Ascending aorta (tissue), 2 donors: ENCODE measurements around the gene PROSER3. TPM values are rescaled to one million over a fixed set of nuclear protein-coding genes. Genes with fewer than 3 reads are reported as not detected.

Source experiments
- DNase-seq, 2 donors: peaks; one replicate each; pipeline ENCODE4 v3.0.0-alpha.2; 2019; ENCODE audit warnings: low spot score in 2 of 2
- H3K27ac ChIP-seq, 2 donors: fragments of 200-600 bp; sonication (generic); one replicate each; pipeline ENCODE4 v1.5.1; 2016 to 2017; ENCODE audit warnings: mild to moderate bottlenecking in 1 of 2
- H3K27me3 ChIP-seq: fragments of 200-600 bp; sonication (generic); one replicate; pipeline ENCODE4 v1.5.1; 2017
- H3K36me3 ChIP-seq, 2 donors: fragments of 200-600 bp; sonication (generic); one replicate each; pipeline ENCODE4 v1.5.1; 2016
- H3K4me1 ChIP-seq, 2 donors: fragments of 200-600 bp; sonication (generic); one replicate each; pipeline ENCODE4 v1.5.1; 2016 to 2017; ENCODE audit warnings: mild to moderate bottlenecking in 1 of 2
- H3K4me3 ChIP-seq, 2 donors: fragments of 200-600 bp; sonication (generic); one replicate each; pipeline ENCODE4 v1.5.1; 2016 to 2017; ENCODE audit warnings: mild to moderate bottlenecking in 1 of 2
- H3K9me3 ChIP-seq, 2 donors: fragments of 200-600 bp; sonication (generic); one replicate each; pipeline ENCODE4 v1.5.1; 2016
- intact Hi-C: fragments of 100-400 bp; cut with DNase I; formaldehyde crosslinking; loops from one replicate; pipeline ENCODE4 v1.15.1; 2023
- total RNA-seq: library from RNA; depleted of rRNA; stranded (reverse); fragments of >200 nt; gene quantifications from one replicate; pipeline ENCODE4 v1.1.0, GENCODE V29; 2016
- TF ChIP-seq, protein P1 (sequence below), 3 experiments: fragments of 200-600 bp in 2 of 3; fragments of 450-650 bp in 1 of 3; sonication (generic) in 2 of 3; IDR thresholded peaks; one replicate each; pipeline ENCODE4 v1.5.1; 2016 to 2019; ENCODE audit warnings: antibody characterized with exemption in 3 of 3, mild to moderate bottlenecking in 1 of 3, moderate library complexity in 1 of 3

The PROSER3 gene
- total RNA-seq, 1 donor from 2014 or later: 6.5 TPM

DNA sequence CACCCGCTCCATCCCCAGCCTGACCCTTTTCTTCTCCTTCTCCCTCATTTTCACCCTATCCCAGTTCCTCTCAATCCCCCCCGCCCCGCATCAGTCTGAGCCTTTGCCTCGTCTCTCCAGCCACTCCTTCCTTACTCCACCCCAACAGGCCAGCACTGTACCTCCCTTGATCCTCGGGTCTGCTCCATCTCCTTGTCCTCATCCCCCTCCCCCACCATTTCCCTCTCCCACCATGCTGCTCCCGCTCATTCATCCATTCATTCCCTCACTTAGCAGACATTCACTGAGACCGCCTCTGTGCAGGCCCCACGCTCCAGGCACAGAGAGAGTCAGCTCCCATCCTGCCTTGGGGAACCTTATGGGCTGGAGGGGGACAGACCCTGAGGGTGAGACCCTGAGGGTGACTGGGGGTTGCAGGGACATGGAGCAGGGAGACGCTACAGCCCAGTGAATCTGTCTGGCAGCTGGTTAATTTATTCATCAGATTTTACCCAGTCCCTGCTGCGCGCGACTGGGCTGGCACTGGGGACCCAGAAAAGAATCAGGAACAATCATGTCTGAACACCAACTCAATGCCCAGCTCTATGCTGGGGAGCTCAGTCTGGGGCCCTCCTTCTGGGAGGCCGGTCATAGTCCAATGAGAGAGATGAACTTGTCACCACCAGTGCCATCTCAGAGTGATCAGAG, 18.3 kb downstream of the PROSER3 start:
- no peaks in the 10 kb centered on the region for H3K9me3 ChIP-seq
- H3K27me3 ChIP-seq: no peaks in the 10 kb centered on the region
- H3K27ac ChIP-seq: peak overlapping the region in 1 of 2 donors; percentile 59

DNA sequence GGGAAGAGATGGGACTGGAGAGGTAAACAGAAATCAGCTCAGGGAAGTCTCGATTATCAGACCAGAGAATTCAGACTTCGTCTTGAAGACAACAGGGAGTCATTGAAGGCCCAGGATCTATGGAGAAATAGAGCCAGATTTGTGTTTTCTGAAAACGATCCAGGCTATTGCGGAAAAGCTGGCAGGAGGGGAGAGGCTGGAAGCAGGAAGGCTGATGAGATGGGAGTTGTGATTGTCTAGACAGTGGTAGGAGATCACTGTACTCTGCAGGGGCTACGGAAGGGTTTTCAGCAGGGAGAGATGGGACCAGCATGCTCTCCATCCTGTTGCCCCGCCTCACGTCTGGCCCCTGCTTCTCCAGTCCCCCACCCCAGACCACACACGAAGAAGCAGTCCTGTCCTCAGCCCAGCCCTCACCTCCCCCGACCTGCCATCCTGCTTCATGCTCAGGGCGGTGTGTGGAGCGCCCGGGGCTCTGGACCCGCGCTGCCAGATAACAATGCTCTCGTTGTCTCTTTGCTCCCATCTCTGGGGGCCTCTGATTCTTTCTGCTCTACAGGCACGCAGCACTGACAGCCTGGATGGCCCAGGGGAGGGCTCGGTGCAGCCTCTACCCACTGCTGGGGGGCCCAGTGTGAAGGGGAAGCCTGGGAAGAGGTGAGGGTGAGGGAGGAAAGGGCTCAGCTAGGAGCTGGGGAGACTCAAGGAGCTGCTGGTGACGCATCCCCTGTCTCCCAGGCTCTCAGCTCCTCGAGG, 19.3 kb downstream of the PROSER3 start:
- intact Hi-C loops: loop anchor here (5.0 to 10.0 kb wide), 3 partner anchors 75 to 230 kb away; partner anchors contain the start of genes TMEM147 and ZBTB32

More for the DNA sequence above, 18.3 kb downstream of the PROSER3 start:
- peaks cover 12 to 17% of the 10 kb centered on the region in 2 donors for H3K36me3 ChIP-seq
- H3K4me1 ChIP-seq: peaks cover 5 to 14% of the 10 kb centered on the region in 2 donors
- TF ChIP-seq, protein P1, sequence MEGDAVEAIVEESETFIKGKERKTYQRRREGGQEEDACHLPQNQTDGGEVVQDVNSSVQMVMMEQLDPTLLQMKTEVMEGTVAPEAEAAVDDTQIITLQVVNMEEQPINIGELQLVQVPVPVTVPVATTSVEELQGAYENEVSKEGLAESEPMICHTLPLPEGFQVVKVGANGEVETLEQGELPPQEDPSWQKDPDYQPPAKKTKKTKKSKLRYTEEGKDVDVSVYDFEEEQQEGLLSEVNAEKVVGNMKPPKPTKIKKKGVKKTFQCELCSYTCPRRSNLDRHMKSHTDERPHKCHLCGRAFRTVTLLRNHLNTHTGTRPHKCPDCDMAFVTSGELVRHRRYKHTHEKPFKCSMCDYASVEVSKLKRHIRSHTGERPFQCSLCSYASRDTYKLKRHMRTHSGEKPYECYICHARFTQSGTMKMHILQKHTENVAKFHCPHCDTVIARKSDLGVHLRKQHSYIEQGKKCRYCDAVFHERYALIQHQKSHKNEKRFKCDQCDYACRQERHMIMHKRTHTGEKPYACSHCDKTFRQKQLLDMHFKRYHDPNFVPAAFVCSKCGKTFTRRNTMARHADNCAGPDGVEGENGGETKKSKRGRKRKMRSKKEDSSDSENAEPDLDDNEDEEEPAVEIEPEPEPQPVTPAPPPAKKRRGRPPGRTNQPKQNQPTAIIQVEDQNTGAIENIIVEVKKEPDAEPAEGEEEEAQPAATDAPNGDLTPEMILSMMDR (IDR thresholded peaks at IDR 0.05): no peak
- peak overlapping the region; percentile 84 to 88 for H3K4me3 ChIP-seq
- intact Hi-C loops: loop anchor here (5.0 to 10.0 kb wide), 3 partner anchors 74 to 229 kb away; partner anchors contain the start of genes TMEM147 and ZBTB32
- no peak for DNase-seq

DNA sequence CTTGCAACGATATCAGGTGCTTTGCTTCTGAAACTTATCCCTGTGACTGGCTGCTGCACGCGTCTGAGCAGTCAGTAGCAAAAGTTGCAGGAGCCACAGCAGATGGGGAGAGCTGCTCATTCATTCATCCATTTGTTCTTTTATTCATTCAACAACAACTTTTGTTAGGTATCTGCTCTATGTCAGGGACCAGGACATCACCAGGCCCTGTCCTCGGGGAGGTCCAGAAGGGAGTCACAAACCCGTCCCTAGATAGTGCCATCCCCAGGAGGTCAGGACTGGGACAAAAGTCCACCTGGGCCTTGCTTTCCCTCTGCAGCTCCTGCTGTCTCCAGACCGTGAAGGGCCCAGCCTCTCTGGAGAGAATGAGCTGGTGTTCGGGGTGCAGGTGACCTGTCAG, 20.0 kb downstream of the PROSER3 start:
- no peak overlapping the region for H3K27ac ChIP-seq
- H3K27me3 ChIP-seq: no peaks in the 10 kb centered on the region
- H3K36me3 ChIP-seq: peaks cover 19 to 32% of the 10 kb centered on the region in 2 donors
- no peak overlapping the region for H3K4me3 ChIP-seq
- DNase-seq: no peak
- H3K4me1 ChIP-seq: peaks cover 5 to 14% of the 10 kb centered on the region in 2 donors
- TF ChIP-seq, protein P1 (IDR thresholded peaks at IDR 0.05): no peak
- intact Hi-C loops: loop anchor here (5.0 to 10.0 kb wide), 3 partner anchors 76 to 231 kb away; partner anchors contain the start of genes TMEM147 and ZBTB32
- no peaks in the 10 kb centered on the region for H3K9me3 ChIP-seq

More for the DNA sequence above, 19.3 kb downstream of the PROSER3 start:
- no peaks in the 10 kb centered on the region for H3K27me3 ChIP-seq
- H3K36me3 ChIP-seq: peaks cover 13 to 25% of the 10 kb centered on the region in 2 donors
- DNase-seq: no peak
- H3K4me3 ChIP-seq: no peak overlapping the region
- TF ChIP-seq, protein P1 (IDR thresholded peaks at IDR 0.05): no peak
- H3K4me1 ChIP-seq: peaks cover 5 to 14% of the 10 kb centered on the region in 2 donors
- H3K9me3 ChIP-seq: no peaks in the 10 kb centered on the region
- no peak overlapping the region for H3K27ac ChIP-seq

DNA sequence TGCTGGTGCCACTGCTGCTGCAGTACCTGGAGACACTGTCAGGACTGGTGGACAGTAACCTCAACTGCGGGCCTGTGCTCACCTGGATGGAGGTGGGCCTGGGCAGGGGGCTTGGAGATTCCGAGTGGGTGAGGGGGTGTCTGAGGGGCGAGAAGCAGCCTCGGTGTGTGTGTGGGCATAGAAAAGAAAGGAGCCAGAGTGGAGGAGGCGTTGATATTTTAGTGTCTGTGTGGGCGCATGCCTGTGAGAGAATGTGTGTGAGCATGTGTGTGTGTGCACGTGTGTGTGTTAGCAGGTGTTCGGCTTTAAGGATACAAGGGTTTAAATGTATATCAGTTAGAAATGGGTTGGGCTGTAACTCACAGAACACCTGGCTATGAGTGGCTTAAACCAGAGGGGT, 21.1 kb downstream of the PROSER3 start:
- no peaks in the 10 kb centered on the region for H3K27me3 ChIP-seq
- TF ChIP-seq, protein P1 (IDR thresholded peaks at IDR 0.05): no peak
- H3K27ac ChIP-seq: no peak overlapping the region
- peaks cover 5 to 14% of the 10 kb centered on the region in 2 donors for H3K4me1 ChIP-seq
- H3K36me3 ChIP-seq: peaks cover 20 to 32% of the 10 kb centered on the region in 2 donors
- no peak for DNase-seq
- no peaks in the 10 kb centered on the region for H3K9me3 ChIP-seq
- intact Hi-C loops: loop anchor here (5.0 to 10.0 kb wide), 3 partner anchors 77 to 232 kb away; partner anchors contain the start of genes TMEM147 and ZBTB32
- no peak overlapping the region for H3K4me3 ChIP-seq

DNA sequence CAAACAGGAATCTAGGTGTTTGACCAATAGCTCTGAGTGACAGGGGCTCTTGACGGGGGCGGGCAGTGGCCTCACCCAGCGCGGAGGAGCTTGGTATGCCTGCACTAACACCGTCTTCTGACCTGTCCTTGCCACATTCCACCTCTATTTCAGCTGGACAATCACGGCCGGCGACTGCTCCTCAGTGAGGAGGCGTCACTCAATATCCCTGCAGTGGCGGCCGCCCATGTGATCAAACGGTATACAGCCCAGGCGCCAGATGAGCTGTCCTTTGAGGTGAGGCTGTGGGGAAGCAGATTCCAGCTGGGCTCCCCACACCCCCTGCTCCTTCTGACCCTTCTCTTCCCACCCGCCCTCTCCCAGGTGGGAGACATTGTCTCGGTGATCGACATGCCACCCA, 22.1 kb downstream of the PROSER3 start:
- TF ChIP-seq, protein P1 (IDR thresholded peaks at IDR 0.05): no peak
- intact Hi-C loops: no loop called here

More for the DNA sequence above, 22.1 kb downstream of the PROSER3 start:
- Histone ChIP-seq H3K9me3 (no peaks in the 10 kb centered on the region), H3K36me3 (peaks cover 22 to 39% of the 10 kb centered on the region in 2 donors), H3K27ac (no peak overlapping the region), H3K4me3 (no peak overlapping the region), H3K27me3 (no peaks in the 10 kb centered on the region), H3K4me1 (peaks cover 0 to 9% of the 10 kb centered on the region in 2 donors)
- DNase-seq: no peak
